ENCODE results near the gene S1PR2. TPM values are rescaled to one million over a fixed set of nuclear protein-coding genes. Genes with fewer than 3 reads are reported as not detected.

S1PR2 gene
- total and polyA plus RNA-seq, 2 donors (not counting 3 experiments of a cell fraction or from before 2014, with no cell fraction given): 0.70 to 1.0 TPM

GRCh38 chr19:10269333-10270179, 38.4 kb upstream of the S1PR2 start:
- CTCF ChIA-PET: interaction anchor here (0.6 to 9.0 kb wide), 34 partner anchors 10 to 154 kb away, joined by 3 to 411 read pairs (median 6); partner anchors contain the start of genes CDC37, FDX2, ICAM4 and ICAM5
- H3K79me2 ChIP-seq (ENCODE audit: control insufficient read depth, insufficient read depth, low read length): no peaks in the 10 kb centered on the region
- TF ChIP-seq CTCF (IDR thresholded peaks at IDR 0.05; ENCODE audit: extremely low read depth in 1 of 2, insufficient read depth in 1 of 2, low read depth in 1 of 2, low read length in 2 of 2): peak; percentile 88 to 93
- no peak for TF ChIP-seq EZH2 (IDR thresholded peaks at IDR 0.05; ENCODE audit: borderline replicate concordance, low read depth, low read length, severe bottlenecking)
- TF ChIP-seq MAX (IDR thresholded peaks at IDR 0.05; ENCODE audit: insufficient read depth, insufficient read length): peak; percentile 11
- no peaks in the 10 kb centered on the region for H3K9me3 ChIP-seq (replicated peaks; ENCODE audit: control insufficient read depth, insufficient read depth, low read length)
- dilution Hi-C loops (cut with MboI; ENCODE audit: extremely low pct_ligation_motif_present, low sequenced_read_pairs) (no loop called here), intact Hi-C loops (cut with micrococcal nuclease) (loop anchor here (1.0 to 5.0 kb wide), 5 partner anchors 17 to 120 kb away; partner anchors contain the start of genes FDX2, ICAM4, RAVER1 and TYK2)
- H3K4me2 ChIP-seq (ENCODE audit: insufficient read depth, low read length): peak overlapping the region; percentile 50
- H3K4me1 ChIP-seq (ENCODE audit: control insufficient read depth, extremely low read depth, insufficient read depth, low read length): peaks cover 36% of the 10 kb centered on the region
- BruUV-seq (replicated peaks): no TSS peak
- FAIRE-seq (peak; percentile 84), DNase-seq (ENCODE audit: low read depth, low spot score) (peak; percentile 90)
- H4K20me1 ChIP-seq (replicated peaks; ENCODE audit: control insufficient read depth, extremely low read depth, insufficient read depth, low read length): no peaks in the 10 kb centered on the region
- no peaks in the 10 kb centered on the region for H3K36me3 ChIP-seq (ENCODE audit: control insufficient read depth in 2 of 2, extremely low read depth in 1 of 2, insufficient read depth in 2 of 2, low read length in 2 of 2)
- POLR2A ChIA-PET: interaction anchor here (0.7 to 2.6 kb wide), 6 partner anchors 9 to 121 kb away, joined by 5 to 15 read pairs (median 12); partner anchors contain the start of genes ICAM4 and ICAM5
- H3K4me3 ChIP-seq (replicated peaks in 1 of 3; ENCODE audit: insufficient read depth in 1 of 3, low read depth in 1 of 3, low read length in 3 of 3): no peak overlapping the region
- peak overlapping the region; percentile 9 for H2AFZ ChIP-seq (ENCODE audit: low read depth, low read length)
- no peaks in the 10 kb centered on the region for H3K9me1 ChIP-seq (replicated peaks; ENCODE audit: control insufficient read depth, extremely low read depth, insufficient read depth, low read length)
- H3K9ac ChIP-seq (replicated peaks; ENCODE audit: extremely low read depth, insufficient read depth, low read length): peak overlapping the region; percentile 61
- H3K27me3 ChIP-seq (ENCODE audit: control insufficient read depth in 2 of 2, insufficient read depth in 2 of 2, low read length in 2 of 2): no peaks in the 10 kb centered on the region
- peak overlapping the region; percentile 73 for H3K27ac ChIP-seq (ENCODE audit: insufficient read depth, low read depth, low read length)
